ENCODE results near the gene DCST1.

DNA sequence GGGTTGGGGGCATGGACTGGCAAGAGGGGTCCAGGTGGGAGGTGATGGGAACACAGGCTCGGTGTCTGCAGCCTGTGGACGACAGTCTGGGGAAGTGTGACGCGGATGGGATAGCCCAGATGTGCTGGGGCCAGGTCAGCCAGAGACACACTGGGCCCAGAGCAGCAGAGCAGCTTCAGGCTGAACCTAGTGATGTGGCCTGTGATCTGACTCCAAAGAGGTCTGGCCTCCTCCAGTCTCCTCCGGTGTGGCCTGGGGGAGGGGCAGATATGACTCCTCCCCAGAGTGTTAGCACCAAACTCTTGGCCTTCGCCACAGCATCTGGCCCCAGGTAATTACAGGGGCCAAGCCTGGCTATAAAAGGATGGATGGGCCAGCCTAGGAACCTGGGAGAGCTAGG, 58.5 kb downstream of the DCST1 start:
- TF ChIP-seq, protein P1, sequence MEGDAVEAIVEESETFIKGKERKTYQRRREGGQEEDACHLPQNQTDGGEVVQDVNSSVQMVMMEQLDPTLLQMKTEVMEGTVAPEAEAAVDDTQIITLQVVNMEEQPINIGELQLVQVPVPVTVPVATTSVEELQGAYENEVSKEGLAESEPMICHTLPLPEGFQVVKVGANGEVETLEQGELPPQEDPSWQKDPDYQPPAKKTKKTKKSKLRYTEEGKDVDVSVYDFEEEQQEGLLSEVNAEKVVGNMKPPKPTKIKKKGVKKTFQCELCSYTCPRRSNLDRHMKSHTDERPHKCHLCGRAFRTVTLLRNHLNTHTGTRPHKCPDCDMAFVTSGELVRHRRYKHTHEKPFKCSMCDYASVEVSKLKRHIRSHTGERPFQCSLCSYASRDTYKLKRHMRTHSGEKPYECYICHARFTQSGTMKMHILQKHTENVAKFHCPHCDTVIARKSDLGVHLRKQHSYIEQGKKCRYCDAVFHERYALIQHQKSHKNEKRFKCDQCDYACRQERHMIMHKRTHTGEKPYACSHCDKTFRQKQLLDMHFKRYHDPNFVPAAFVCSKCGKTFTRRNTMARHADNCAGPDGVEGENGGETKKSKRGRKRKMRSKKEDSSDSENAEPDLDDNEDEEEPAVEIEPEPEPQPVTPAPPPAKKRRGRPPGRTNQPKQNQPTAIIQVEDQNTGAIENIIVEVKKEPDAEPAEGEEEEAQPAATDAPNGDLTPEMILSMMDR (IDR thresholded peaks at IDR 0.05; ENCODE audit: low read depth, low read length, missing input control): no peak
- TF ChIP-seq FOXA1 (IDR thresholded peaks at IDR 0.05): no peak
- no peak for TF ChIP-seq YY1 (IDR thresholded peaks at IDR 0.05)
- TF ChIP-seq, protein P2, sequence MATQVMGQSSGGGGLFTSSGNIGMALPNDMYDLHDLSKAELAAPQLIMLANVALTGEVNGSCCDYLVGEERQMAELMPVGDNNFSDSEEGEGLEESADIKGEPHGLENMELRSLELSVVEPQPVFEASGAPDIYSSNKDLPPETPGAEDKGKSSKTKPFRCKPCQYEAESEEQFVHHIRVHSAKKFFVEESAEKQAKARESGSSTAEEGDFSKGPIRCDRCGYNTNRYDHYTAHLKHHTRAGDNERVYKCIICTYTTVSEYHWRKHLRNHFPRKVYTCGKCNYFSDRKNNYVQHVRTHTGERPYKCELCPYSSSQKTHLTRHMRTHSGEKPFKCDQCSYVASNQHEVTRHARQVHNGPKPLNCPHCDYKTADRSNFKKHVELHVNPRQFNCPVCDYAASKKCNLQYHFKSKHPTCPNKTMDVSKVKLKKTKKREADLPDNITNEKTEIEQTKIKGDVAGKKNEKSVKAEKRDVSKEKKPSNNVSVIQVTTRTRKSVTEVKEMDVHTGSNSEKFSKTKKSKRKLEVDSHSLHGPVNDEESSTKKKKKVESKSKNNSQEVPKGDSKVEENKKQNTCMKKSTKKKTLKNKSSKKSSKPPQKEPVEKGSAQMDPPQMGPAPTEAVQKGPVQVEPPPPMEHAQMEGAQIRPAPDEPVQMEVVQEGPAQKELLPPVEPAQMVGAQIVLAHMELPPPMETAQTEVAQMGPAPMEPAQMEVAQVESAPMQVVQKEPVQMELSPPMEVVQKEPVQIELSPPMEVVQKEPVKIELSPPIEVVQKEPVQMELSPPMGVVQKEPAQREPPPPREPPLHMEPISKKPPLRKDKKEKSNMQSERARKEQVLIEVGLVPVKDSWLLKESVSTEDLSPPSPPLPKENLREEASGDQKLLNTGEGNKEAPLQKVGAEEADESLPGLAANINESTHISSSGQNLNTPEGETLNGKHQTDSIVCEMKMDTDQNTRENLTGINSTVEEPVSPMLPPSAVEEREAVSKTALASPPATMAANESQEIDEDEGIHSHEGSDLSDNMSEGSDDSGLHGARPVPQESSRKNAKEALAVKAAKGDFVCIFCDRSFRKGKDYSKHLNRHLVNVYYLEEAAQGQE (IDR thresholded peaks at IDR 0.05): no peak

All from liver (tissue), 2 donors.